ENCODE results near the gene BACH2.

Gene BACH2

GRCh38 chr6:89961481-89961880 lies 335.2 kb downstream of the BACH2 start:
- Histone ChIP-seq H3F3A (ENCODE audit: control insufficient read depth, insufficient read depth) (peaks cover 43% of the 10 kb centered on the region), H3K9me2 (replicated peaks; ENCODE audit: control insufficient read depth, low read length) (no peaks in the 10 kb centered on the region), H3K4me2 (ENCODE audit: low read length) (no peak overlapping the region), H3K36me3 (ENCODE audit: control insufficient read depth, low read length) (peaks cover 95% of the 10 kb centered on the region), H3K4me3 (ENCODE audit: low read length) (no peak overlapping the region), H3K27me3 (ENCODE audit: control insufficient read depth, low read length) (no peaks in the 10 kb centered on the region), H3K9me3 (ENCODE audit: control insufficient read depth, insufficient read depth, low read length) (no peaks in the 10 kb centered on the region), H3K27ac (ENCODE audit: low read depth, low read length) (no peak overlapping the region), H3K79me2 (ENCODE audit: control insufficient read depth, low read length) (peaks cover 83% of the 10 kb centered on the region), H4K20me1 (ENCODE audit: control insufficient read depth, insufficient read depth, low read depth, low read length) (peaks cover 3% of the 10 kb centered on the region), H3K4me1 (ENCODE audit: control insufficient read depth, low read length) (no peaks in the 10 kb centered on the region)
- no peak for TF ChIP-seq CTCF (IDR thresholded peaks at IDR 0.05; ENCODE audit: low read depth, low read length, poor library complexity, severe bottlenecking)
- no peak for TF ChIP-seq EZH2phosphoT487 (IDR thresholded peaks at IDR 0.05; ENCODE audit: borderline replicate concordance, low read length)

- H3K27ac ChIP-seq (ENCODE audit: low read depth, low read length): no peak overlapping the region
- H3K36me3 ChIP-seq (ENCODE audit: control insufficient read depth, low read length): peaks cover 95% of the 10 kb centered on the region
- no peak overlapping the region for H3K4me3 ChIP-seq (ENCODE audit: low read length)
- peaks cover 37% of the 10 kb centered on the region for H3F3A ChIP-seq (ENCODE audit: control insufficient read depth, insufficient read depth)
- H3K9me3 ChIP-seq (ENCODE audit: control insufficient read depth, insufficient read depth, low read length): no peaks in the 10 kb centered on the region
- no peak for TF ChIP-seq EZH2phosphoT487 (IDR thresholded peaks at IDR 0.05; ENCODE audit: borderline replicate concordance, low read length)
- peaks cover 83% of the 10 kb centered on the region for H3K79me2 ChIP-seq (ENCODE audit: control insufficient read depth, low read length)
- H3K9me2 ChIP-seq (replicated peaks; ENCODE audit: control insufficient read depth, low read length): no peaks in the 10 kb centered on the region
- no peaks in the 10 kb centered on the region for H3K4me1 ChIP-seq (ENCODE audit: control insufficient read depth, low read length)
- no peaks in the 10 kb centered on the region; the same call in 1 of the 2 replicates for H4K20me1 ChIP-seq (ENCODE audit: control insufficient read depth, insufficient read depth, low read depth, low read length)
- H3K27me3 ChIP-seq (ENCODE audit: control insufficient read depth, low read length): no peaks in the 10 kb centered on the region
- H3K4me2 ChIP-seq (ENCODE audit: low read length): no peak overlapping the region
Observed at GRCh38 chr6:89959883-89960282, 336.8 kb downstream of the BACH2 start.

- H3K4me3 ChIP-seq (ENCODE audit: low read length): no peak overlapping the region
- peaks cover 6% of the 10 kb centered on the region for H4K20me1 ChIP-seq (ENCODE audit: control insufficient read depth, insufficient read depth, low read depth, low read length)
- no peak overlapping the region for H3K4me2 ChIP-seq (ENCODE audit: low read length)
- H3K9me3 ChIP-seq (ENCODE audit: control insufficient read depth, insufficient read depth, low read length): no peaks in the 10 kb centered on the region
- H3K27me3 ChIP-seq (ENCODE audit: control insufficient read depth, low read length): no peaks in the 10 kb centered on the region
- H3K36me3 ChIP-seq (ENCODE audit: control insufficient read depth, low read length): peaks cover 97% of the 10 kb centered on the region
- TF ChIP-seq EZH2phosphoT487 (IDR thresholded peaks at IDR 0.05; ENCODE audit: borderline replicate concordance, low read length): no peak
- TF ChIP-seq CTCF (IDR thresholded peaks at IDR 0.05; ENCODE audit: low read depth, low read length, poor library complexity, severe bottlenecking): no peak
- H3F3A ChIP-seq (ENCODE audit: control insufficient read depth, insufficient read depth): peaks cover 24% of the 10 kb centered on the region
- H3K79me2 ChIP-seq (ENCODE audit: control insufficient read depth, low read length): peaks cover 87% of the 10 kb centered on the region
- H3K4me1 ChIP-seq (ENCODE audit: control insufficient read depth, low read length): no peaks in the 10 kb centered on the region
- H3K27ac ChIP-seq (ENCODE audit: low read depth, low read length): no peak overlapping the region
- no peaks in the 10 kb centered on the region for H3K9me2 ChIP-seq (replicated peaks; ENCODE audit: control insufficient read depth, low read length)
Observed at GRCh38 chr6:89956182-89956581, 340.5 kb downstream of the BACH2 start.

- Histone ChIP-seq H4K20me1 (ENCODE audit: control insufficient read depth, insufficient read depth, low read depth, low read length) (peaks cover 7% of the 10 kb centered on the region), H3F3A (ENCODE audit: control insufficient read depth, insufficient read depth) (peaks cover 22% of the 10 kb centered on the region), H3K9me3 (ENCODE audit: control insufficient read depth, insufficient read depth, low read length) (no peaks in the 10 kb centered on the region), H3K4me3 (ENCODE audit: low read length) (no peak overlapping the region), H3K79me2 (ENCODE audit: control insufficient read depth, low read length) (peaks cover 89% of the 10 kb centered on the region), H3K36me3 (ENCODE audit: control insufficient read depth, low read length) (peaks cover 97% of the 10 kb centered on the region), H3K27ac (ENCODE audit: low read depth, low read length) (no peak overlapping the region), H3K9me2 (replicated peaks; ENCODE audit: control insufficient read depth, low read length) (no peaks in the 10 kb centered on the region), H3K27me3 (ENCODE audit: control insufficient read depth, low read length) (no peaks in the 10 kb centered on the region), H3K4me2 (ENCODE audit: low read length) (no peak overlapping the region), H3K4me1 (ENCODE audit: control insufficient read depth, low read length) (no peaks in the 10 kb centered on the region)
- TF ChIP-seq CTCF (IDR thresholded peaks at IDR 0.05; ENCODE audit: low read depth, low read length, poor library complexity, severe bottlenecking): no peak
- no peak for TF ChIP-seq EZH2phosphoT487 (IDR thresholded peaks at IDR 0.05; ENCODE audit: borderline replicate concordance, low read length)
Observed at GRCh38 chr6:89955364-89955763, 341.3 kb downstream of the BACH2 start.
